Astrocyte (in vitro differentiated cells and primary cell): ENCODE data around the gene SAMD14. TPM values are rescaled to one million over a fixed set of nuclear protein-coding genes. Genes with fewer than 3 reads are reported as not detected.

Experiments
- DNase-seq: peaks from one replicate; pipeline ENCODE4 v3.0.0-alpha.2; 2010; ENCODE audit warnings: low read depth
- FAIRE-seq: peaks from 2 replicates; lab custom pipeline; 2011; peaks lifted over from hg19 to GRCh38; lab: Jason Lieb, UNC
- H2AFZ ChIP-seq: 2 replicates; pipeline ENCODE4 v1.6.0; 2012; ENCODE audit warnings: low read depth, low read length, inconsistent platforms
- H3K27ac ChIP-seq: 2 replicates; pipeline ENCODE4 v1.5.1; 2011; ENCODE audit warnings: low read depth, low read length, inconsistent platforms
- H3K27me3 ChIP-seq: 2 replicates; pipeline ENCODE4 v1.6.0; 2011; ENCODE audit warnings: low read length, inconsistent platforms; ENCODE audit not compliant: insufficient read depth
- H3K36me3 ChIP-seq: 2 replicates; pipeline ENCODE4 v1.5.1; 2011; ENCODE audit warnings: low read length, inconsistent platforms; ENCODE audit not compliant: insufficient read depth
- H3K4me1 ChIP-seq: 2 replicates; pipeline ENCODE4 v1.5.1; 2011; ENCODE audit warnings: low read length, inconsistent platforms; ENCODE audit not compliant: insufficient read depth
- H3K4me2 ChIP-seq: 2 replicates; pipeline ENCODE4 v1.6.0; 2012; ENCODE audit warnings: low read length, inconsistent platforms
- H3K4me3 ChIP-seq: 2 replicates; pipeline ENCODE4 v1.5.1; 2011; ENCODE audit warnings: low read depth, mild to moderate bottlenecking, low read length, inconsistent platforms; ENCODE audit not compliant: insufficient read depth
- H3K79me2 ChIP-seq: 2 replicates; pipeline ENCODE4 v1.6.0; 2012; ENCODE audit warnings: mild to moderate bottlenecking, low read length, inconsistent platforms; ENCODE audit not compliant: insufficient read depth
- H3K9ac ChIP-seq: 2 replicates; pipeline ENCODE4 v1.6.0; 2012; ENCODE audit warnings: mild to moderate bottlenecking, low read length, inconsistent platforms
- H3K9me3 ChIP-seq: 2 replicates; pipeline ENCODE4 v1.5.1; 2012; ENCODE audit warnings: low read depth, mild to moderate bottlenecking, low read length, inconsistent platforms; ENCODE audit not compliant: insufficient read depth
- H4K20me1 ChIP-seq: 2 replicates; pipeline ENCODE4 v1.6.0; 2012; ENCODE audit warnings: low read length, inconsistent platforms; ENCODE audit not compliant: insufficient read depth
- H3K27ac Mint-ChIP-seq: one replicate; pipeline ENCODE4 v1.8.0; 2021; ENCODE audit warnings: mild to moderate bottlenecking, mixed read lengths; ENCODE audit not compliant: unreplicated experiment
- H3K27me3 Mint-ChIP-seq: one replicate; pipeline ENCODE4 v1.8.0; 2021; ENCODE audit warnings: low read depth, mixed read lengths; ENCODE audit not compliant: unreplicated experiment
- H3K36me3 Mint-ChIP-seq: one replicate; pipeline ENCODE4 v1.8.0; 2021; ENCODE audit warnings: low read depth, mixed read lengths; ENCODE audit not compliant: unreplicated experiment
- H3K4me1 Mint-ChIP-seq: one replicate; pipeline ENCODE4 v1.8.0; 2021; ENCODE audit warnings: low read depth, mixed read lengths; ENCODE audit not compliant: unreplicated experiment
- H3K4me3 Mint-ChIP-seq: one replicate; pipeline ENCODE4 v1.8.0; 2021; ENCODE audit warnings: mild to moderate bottlenecking, moderate library complexity, mixed read lengths; ENCODE audit not compliant: unreplicated experiment
- H3K9me3 Mint-ChIP-seq: one replicate; pipeline ENCODE4 v1.8.0; 2021; ENCODE audit warnings: mild to moderate bottlenecking, mixed read lengths; ENCODE audit not compliant: unreplicated experiment
- EZH2 ChIP-seq: IDR thresholded peaks from 2 replicates; pipeline ENCODE4 v1.6.1; 2012; ENCODE audit warnings: mild to moderate bottlenecking, low read length, inconsistent platforms; ENCODE audit not compliant: insufficient read depth
- total RNA-seq: library from RNA; stranded (reverse); gene quantifications from 2 replicates; pipeline ENCODE4 v1.2.1, GENCODE V29; 2021
- TF ChIP-seq, protein P1 (sequence below): IDR thresholded peaks from 2 replicates; pipeline ENCODE4 v1.5.1; 2011; ENCODE audit warnings: low read depth, mild to moderate bottlenecking, inconsistent platforms, low read length, moderate library complexity; ENCODE audit not compliant: insufficient read depth

Gene SAMD14
- total RNA-seq, 1 donor from 2014 or later: 10.8 TPM

DNA sequence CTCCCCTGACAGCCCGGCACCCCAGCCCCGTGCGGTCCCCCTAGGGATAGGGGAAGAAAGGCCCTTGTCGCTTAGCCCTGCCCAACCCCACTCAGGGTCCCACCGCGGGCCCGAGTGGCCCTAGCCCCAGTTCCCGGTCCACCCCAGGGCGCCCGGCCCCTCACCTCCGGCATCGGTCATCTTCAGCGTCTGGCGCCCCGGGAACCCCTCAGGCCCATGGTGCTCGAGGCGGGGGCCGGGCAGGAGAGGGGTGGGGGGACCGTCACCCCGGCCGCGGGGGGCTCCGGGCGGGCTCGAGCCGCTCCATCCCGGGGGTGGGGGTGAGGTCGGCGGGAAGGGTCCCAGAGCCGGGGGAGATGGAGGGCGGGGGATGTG is 620 bp downstream of the SAMD14 start:
- H3K27me3 ChIP-seq: no peaks in the 10 kb centered on the region
- Mint-ChIP-seq H3K36me3 (no peaks in the 10 kb centered on the region), H3K27me3 (peaks cover 4% of the 10 kb centered on the region), H3K4me1 (peaks cover 23% of the 10 kb centered on the region), H3K9me3 (no peaks in the 10 kb centered on the region), H3K4me3 (peak overlapping the region; percentile 85), H3K27ac (no peak overlapping the region)
- no peak for FAIRE-seq
- peaks cover 17% of the 10 kb centered on the region for H3K4me1 ChIP-seq
- H3K36me3 ChIP-seq: no peaks in the 10 kb centered on the region
- peak overlapping the region; percentile 45 for H3K4me3 ChIP-seq
- peak overlapping the region; percentile 95 for H3K4me2 ChIP-seq
- H3K79me2 ChIP-seq: peaks cover 5% of the 10 kb centered on the region
- no peaks in the 10 kb centered on the region for H3K9me3 ChIP-seq
- no peak for TF ChIP-seq EZH2
- TF ChIP-seq, protein P1, sequence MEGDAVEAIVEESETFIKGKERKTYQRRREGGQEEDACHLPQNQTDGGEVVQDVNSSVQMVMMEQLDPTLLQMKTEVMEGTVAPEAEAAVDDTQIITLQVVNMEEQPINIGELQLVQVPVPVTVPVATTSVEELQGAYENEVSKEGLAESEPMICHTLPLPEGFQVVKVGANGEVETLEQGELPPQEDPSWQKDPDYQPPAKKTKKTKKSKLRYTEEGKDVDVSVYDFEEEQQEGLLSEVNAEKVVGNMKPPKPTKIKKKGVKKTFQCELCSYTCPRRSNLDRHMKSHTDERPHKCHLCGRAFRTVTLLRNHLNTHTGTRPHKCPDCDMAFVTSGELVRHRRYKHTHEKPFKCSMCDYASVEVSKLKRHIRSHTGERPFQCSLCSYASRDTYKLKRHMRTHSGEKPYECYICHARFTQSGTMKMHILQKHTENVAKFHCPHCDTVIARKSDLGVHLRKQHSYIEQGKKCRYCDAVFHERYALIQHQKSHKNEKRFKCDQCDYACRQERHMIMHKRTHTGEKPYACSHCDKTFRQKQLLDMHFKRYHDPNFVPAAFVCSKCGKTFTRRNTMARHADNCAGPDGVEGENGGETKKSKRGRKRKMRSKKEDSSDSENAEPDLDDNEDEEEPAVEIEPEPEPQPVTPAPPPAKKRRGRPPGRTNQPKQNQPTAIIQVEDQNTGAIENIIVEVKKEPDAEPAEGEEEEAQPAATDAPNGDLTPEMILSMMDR: no peak
- no peak overlapping the region for H2AFZ ChIP-seq
- H3K27ac ChIP-seq: no peak overlapping the region
- peaks cover 25% of the 10 kb centered on the region for H4K20me1 ChIP-seq
- peak overlapping the region; percentile 79 for H3K9ac ChIP-seq
- DNase-seq: no peak

DNA sequence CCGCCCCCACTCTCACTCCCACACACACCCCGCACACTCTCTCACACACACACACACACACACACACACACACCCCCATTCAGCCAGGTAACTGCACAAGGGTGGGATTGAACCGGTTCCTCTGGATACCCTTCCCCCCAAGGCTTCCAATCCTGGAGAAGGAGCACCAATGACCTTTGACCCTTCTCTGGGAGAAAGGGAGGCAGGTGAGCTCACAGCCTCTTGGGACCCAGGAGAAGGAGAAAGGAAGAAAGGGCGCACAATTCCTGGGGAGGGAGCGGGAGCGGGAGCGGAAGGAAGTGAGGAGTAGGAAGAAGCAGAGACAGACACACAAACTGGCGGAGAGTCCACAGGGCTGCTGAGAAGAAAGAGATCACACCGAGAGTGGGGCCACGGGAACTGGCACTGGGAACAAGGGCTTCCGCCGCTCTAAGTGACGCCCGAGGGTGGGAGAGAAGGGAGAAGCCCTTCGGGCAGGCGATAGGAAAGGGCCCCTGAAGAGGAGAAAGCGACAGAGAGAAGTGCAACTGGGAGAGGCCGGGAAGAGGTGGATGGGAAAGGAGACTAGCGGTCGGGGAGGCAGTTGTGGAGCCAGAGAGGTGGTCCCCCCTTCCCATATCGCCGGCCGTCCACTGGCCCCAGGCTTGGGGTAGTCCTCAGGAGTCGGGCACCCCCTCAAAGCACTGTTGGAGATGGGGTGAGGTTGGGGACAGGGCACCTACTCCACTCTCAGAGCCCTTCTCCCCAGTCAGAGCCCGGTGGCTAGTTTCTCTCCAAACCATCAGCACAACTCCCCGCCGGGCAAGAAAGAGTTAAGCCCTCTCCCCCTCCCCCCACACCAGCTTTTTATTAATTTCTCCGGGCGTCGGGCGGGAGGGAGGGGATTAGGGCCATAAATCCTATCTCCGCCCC is 1.3 kb downstream of the SAMD14 start:
- Histone ChIP-seq H3K4me1 (peaks cover 23% of the 10 kb centered on the region), H4K20me1 (peaks cover 20% of the 10 kb centered on the region), H3K79me2 (peaks cover 5% of the 10 kb centered on the region), H3K27ac (peak overlapping the region; percentile 12), H2AFZ (peak overlapping the region; percentile 62), H3K4me2 (peak overlapping the region; percentile 95), H3K4me3 (peak overlapping the region; percentile 68), H3K9ac (peak overlapping the region; percentile 79), H3K27me3 (no peaks in the 10 kb centered on the region), H3K36me3 (no peaks in the 10 kb centered on the region), H3K9me3 (no peaks in the 10 kb centered on the region)
- Mint-ChIP-seq H3K4me3 (peak overlapping the region; percentile 93), H3K4me1 (peaks cover 21% of the 10 kb centered on the region), H3K9me3 (no peaks in the 10 kb centered on the region), H3K27ac (peak overlapping the region; percentile 90), H3K36me3 (no peaks in the 10 kb centered on the region), H3K27me3 (peaks cover 4% of the 10 kb centered on the region)
- TF ChIP-seq, protein P1: no peak
- TF ChIP-seq EZH2: no peak
- FAIRE-seq: no peak
- DNase-seq: no peak
